CD4-positive, alpha-beta T cell treated with Interleukin-6 at 100 ng/mL for 8 hours (primary cell): ENCODE data around the gene DMRT2.
A peak's percentile ranks its signal among the peaks of the same experiment; 100 is the strongest.

Source experiments
- DNase-seq: peaks from one replicate; pipeline ENCODE4 v3.0.0-alpha.2; 2020; ENCODE audit warnings: mixed read lengths, low spot score

DMRT2 gene

DNA sequence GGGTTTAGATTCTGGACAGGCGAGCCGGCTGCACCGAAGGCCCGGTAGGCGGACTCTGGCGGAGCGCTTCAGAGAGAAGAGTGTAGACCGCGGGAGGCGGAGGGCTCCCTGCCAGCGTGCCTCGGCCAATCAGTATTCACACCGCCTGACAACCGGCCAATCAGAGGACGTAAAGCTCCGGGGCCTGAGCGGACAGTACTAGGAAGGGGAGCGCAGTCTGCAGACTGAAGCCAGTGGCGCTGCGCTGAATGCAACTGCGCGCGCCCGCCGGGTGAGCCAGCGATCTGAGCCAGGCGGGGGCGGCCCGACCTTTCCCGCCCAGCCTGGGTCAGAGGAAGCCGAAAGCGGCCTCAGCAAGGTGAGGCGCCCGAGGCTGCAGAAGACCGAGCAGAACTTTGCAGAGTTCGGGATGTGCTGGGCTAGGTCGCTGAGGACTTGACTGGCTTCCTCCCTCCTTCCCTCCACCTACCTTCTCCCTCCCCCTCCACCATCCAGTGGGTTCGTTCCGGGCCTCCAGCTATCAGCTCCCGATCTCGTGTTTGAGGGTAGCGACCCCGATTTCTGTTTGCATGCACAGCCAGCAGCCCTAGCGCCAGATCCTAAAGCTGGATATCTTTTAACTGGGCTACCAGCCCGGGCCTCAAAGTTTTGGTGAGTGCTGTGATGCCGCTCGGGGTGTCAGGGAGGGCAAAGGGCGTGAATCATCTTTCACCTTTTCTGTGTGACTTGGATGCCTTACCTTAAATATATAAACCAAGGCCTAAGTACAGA, at the start of gene DMRT2:
DMRT2 (plus strand) TSS at position 233 of the 771 bp plus-strand sequence. CDS start 1,257 bp downstream, outside the sequence.
- no peak for DNase-seq

DNA sequence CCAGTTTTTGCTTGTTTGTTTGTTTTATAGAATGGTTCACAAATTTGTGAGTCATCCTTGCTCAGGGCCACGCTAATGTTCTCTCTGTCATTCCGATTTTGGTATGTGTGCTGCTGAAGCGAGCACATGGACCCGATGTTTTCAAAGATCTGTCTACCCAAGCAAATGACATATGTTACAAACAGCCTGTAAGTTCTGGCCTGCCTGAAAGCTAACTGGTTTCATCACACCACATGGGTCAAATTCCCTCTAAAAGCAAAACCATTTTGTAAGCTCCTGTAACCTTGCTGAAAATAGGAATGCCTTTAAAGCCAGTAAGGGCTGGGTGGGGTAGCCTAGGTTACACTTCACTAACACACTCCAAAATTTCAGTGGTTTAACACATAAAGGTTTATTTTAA, 48.3 kb upstream of the DMRT2 start:
- DNase-seq: no peak

GRCh38 chr9:1002678-1003077, 47.5 kb upstream of the DMRT2 start:
- no peak for DNase-seq

- DNase-seq: peak; percentile 5
Observed at GRCh38 chr9:1005043-1005667, 45.0 kb upstream of the DMRT2 start.

- DNase-seq: no peak
Observed at GRCh38 chr9:1007312-1007711, 42.8 kb upstream of the DMRT2 start.

- no peak for DNase-seq
Observed at GRCh38 chr9:1008216-1008615, 41.9 kb upstream of the DMRT2 start.

DNA sequence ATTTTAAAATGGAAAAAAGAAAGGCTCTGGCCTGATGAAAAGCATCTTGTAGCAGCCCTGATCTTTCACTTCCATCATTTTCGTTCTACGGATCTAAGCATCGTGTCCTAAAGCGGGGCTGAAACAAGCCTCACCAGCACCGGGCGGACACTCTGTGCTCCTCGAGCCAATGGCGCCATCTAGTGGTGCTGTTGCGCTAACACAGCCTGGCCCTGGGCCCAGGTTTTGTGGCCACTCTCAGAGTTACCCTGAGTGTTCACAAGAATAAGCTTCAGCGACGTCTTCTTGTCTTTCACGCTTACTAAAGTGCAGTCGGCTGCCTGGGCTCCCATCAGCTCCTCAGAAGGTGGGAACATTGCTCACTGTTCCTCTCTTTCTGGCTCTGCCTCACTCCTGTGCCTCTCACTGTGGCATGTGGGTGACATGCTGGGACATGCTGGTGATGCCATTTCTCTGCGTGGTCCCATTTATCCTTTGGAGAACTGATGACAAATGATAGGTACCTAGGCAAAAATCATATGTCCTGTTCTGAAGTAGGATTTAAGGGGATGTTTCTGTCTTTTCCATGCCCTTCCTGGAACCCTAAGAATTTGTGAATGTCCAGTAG, 41.0 kb upstream of the DMRT2 start:
- peak; percentile 58 for DNase-seq

DNA sequence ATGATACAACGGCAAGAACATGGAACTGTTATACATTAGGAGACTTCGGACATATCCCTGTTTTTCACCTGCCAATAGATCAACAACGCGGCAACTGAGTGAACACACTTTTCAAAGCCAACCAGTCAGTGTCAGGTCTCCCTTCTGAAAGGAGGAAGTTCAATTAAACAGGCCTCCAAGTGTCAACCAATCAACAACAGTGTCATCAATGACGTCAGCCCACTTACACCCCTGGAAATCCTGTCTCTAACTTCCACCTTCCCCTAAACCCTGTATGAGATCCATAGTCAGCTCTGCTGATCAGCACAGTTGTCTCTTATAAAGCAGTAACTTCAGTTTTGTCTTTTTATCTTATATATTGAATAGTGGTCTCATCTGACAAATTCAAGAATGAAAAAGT, 37.1 kb upstream of the DMRT2 start:
- DNase-seq: no peak

GRCh38 chr9:1014225-1014624, 35.9 kb upstream of the DMRT2 start:
- no peak for DNase-seq

DNA sequence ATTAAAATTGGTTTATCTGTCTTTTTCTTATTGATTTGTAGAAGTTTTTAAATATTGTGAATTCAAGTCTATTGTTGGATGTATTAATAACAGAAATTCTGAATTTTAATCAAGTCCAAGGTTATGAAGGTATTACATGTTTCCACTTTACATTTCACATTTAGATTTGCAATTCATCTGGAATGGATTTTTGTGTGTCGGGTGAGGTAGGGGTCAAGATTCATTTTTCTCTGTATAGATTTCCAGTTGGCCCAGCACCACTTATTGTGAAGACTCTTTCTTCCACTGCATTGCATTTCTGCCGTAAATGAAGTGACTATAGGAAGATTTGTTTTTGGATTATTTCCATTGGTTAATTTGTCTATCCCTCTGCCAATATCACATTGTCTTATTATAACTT, 35.5 kb upstream of the DMRT2 start:
- no peak for DNase-seq

GRCh38 chr9:1018121-1018520, 32.0 kb upstream of the DMRT2 start:
- DNase-seq: no peak

DNA sequence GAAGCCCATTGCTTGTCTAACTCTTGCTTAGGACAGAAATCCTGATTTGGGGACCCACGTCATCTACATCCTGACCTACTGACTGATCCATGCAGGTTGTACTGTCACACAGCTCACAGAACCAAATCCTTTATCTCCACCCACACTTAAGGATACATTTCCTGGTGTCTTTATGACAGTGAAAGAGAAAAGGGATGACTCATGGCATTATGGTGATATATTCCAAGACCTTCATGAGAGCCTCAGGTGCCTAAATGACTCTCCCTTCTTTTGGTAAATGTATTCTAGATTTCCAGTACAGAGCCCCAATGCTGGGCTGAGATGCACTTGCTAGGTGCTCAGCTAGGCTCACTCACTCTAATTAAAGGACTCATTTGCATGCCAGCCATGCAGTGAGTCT, 26.0 kb upstream of the DMRT2 start:
- no peak for DNase-seq

DNA sequence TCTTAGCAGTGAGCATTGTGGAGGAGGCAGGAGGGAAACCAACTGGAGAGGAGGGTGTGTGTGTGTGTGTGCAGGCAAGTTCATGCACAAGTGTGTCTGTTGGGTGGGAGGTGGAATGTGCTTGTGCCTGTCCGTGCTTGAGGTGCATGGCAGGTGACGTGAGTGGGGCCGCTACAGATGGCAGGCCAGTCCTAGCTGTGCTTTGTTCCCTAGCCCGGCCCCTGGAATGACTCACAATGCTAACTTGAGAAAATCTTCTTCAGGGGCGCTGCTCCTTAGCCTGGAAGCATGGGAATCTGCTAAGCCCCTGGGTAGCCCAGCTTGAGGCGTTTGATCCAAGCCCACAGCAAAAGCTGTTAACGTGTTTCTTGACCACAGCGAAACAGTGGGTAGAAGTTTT, 25.0 kb upstream of the DMRT2 start:
- no peak for DNase-seq

DNA sequence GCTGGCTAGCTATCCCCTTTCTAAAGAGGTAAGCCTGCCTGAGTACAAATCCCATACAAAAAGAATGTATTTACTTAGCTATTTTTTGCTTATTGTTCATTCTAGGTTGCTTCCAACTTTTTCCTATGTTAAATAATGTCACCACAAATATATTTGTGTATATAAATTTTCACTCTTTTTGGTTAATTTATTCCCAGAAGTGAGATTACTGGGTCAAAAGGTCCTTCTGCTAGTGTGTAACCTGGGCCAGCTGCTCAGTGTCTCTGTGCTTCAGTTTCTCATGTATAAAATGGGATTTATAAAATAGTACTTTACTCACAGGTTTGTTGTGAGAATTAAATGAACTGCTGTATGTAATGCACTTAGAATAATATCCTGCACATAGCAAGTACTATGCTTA, 23.9 kb upstream of the DMRT2 start:
- DNase-seq: no peak

DNA sequence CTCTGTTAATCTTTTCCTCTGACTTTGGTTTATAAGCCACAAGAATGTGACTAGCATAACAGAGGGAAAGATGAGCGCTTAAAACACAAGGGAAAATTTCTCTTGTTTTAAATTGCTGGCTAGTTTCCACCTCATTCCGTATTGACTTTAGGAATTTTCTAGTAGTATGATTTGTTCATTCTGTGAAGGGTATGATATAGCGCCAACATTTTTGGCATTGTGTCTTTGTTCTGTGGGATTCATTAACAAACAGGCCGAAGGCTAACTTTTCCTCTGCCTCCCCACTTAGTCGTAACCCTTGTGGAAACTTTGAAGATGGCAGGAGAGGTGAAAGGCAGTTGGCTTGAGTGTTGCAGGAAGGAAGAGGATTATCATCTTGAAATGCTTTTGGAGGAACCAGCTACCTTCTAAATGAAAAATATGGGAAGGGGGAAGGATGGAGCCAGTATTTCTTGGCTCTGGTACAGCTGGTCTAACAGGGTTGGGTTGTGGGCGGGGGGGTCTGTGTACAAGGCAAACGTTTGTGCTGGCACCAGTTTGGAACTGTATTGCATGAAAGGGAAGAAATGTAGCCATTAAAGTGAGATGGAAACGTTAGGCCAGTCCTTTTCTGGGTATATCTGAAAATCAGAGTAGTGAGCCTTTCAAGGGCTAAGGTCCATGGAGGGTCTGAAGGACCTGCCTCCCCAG, 21.5 kb upstream of the DMRT2 start:
- DNase-seq: no peak

DNA sequence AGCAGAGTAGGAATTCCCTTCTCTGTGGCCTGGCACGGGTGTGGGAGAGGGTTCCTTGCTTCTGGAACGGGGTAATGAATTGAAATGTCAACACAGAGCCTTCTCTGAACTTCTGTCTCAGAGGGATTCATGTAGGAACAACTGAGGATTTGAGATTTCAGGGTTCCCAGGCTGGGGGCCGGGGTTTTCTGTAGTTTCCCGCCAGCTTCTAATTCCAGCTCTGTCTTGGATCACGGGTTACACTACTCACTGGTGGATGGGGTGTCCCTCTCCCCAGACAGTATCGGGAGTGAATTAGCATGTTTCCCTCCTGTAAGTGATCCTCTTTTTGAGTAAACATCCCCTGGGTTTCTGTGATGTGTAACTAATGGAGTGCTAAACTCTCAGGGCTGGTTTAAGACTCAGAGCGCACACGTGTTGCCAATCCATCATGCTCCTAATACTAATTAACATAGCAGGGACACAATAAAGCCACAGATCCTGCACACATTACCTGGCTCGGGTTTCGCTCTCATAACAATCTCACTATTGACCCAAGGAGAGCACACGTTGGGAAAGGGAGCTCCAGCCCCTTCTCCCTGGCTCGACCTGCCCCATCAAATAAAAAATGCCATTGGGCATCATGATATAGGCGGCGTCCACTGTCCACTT, 18.1 kb upstream of the DMRT2 start:
- DNase-seq: no peak

- no peak for DNase-seq
Observed at GRCh38 chr9:1034271-1034670, 15.9 kb upstream of the DMRT2 start.

GRCh38 chr9:1039589-1039988, 10.6 kb upstream of the DMRT2 start:
- DNase-seq: no peak

- DNase-seq: no peak
Observed at GRCh38 chr9:1042466-1042865, 7.7 kb upstream of the DMRT2 start.

- DNase-seq: no peak
Observed at GRCh38 chr9:1044643-1045042, 5.5 kb upstream of the DMRT2 start.

GRCh38 chr9:1046639-1047572, 3.3 kb upstream of the DMRT2 start:
- no peak for DNase-seq
